HS-27A (cell line): ENCODE data around the gene ZNF597.

Source experiments
- DNase-seq: peaks from one replicate; pipeline ENCODE4 v3.0.0-alpha.2; 2012; ENCODE audit warnings: low read depth, missing footprints

ZNF597 gene, protein sequence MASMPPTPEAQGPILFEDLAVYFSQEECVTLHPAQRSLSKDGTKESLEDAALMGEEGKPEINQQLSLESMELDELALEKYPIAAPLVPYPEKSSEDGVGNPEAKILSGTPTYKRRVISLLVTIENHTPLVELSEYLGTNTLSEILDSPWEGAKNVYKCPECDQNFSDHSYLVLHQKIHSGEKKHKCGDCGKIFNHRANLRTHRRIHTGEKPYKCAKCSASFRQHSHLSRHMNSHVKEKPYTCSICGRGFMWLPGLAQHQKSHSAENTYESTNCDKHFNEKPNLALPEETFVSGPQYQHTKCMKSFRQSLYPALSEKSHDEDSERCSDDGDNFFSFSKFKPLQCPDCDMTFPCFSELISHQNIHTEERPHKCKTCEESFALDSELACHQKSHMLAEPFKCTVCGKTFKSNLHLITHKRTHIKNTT

GRCh38 chr16:3443108-3444031, at the start of gene ZNF597, which contains the start of gene NAA60:
Gene ZNF597, minus strand, starts transcription at chr16:3443504. Its CDS starts 351 bp downstream, at chr16:3443153.
Gene NAA60, plus strand, starts transcription at chr16:3443680. Its CDS starts 32,548 bp downstream, at chr16:3476228.
- no peak for DNase-seq

DNA sequence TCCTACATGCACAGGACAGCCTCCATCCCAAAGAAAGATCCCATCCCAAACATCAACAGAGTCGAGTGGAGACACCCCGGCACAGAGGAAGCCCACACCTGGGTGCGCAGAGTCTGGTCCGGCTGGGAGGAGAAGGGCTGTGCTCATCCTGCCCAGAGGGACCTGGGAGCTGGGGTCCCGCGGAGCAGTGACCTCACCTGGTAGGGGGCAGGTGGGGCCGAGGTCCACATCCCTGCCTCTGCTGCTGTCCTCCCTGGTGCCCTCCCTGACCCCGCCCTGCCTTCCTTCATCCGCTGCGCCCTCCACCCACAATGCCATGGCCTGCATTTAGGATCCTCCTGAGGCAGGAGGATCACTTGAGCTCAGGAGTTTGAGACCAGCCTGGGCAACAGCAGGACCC, 49.1 kb upstream of the ZNF597 start:
- no peak for DNase-seq

DNA sequence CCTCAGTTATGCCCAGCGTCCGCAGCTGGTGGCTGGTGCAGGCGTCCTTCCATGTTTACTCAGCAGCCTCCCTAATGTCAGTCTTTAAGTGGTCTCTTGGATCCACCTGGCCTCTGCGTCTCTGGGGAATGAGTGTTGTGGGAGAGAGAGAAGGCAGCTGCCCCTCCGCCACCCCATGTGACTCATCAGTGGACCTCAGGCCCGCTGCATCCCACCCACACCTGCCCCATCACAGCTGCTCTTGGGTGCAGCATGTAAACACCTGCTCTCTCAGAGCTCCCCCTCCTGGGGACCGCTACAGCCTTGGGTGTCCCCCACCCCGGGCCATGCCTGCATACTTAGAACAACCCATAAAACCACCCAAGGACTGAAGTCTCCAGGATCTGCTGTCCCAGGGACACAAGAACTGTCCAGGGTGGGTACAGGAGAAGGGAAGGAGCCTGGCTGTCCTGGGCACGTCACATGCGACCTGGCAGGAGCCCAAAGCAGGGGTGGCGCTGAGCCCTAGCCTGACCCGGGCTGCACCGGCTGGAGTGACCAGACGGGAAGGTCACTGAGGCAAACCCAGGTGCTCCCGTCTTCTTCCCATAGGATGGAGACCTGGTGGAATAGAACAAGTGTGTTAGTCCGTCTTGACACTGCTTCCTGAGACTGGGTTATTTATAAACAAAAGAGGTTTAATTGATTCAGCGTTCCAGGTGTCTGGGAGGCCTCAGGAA, 47.8 kb upstream of the ZNF597 start:
- DNase-seq = no peak

GRCh38 chr16:3488801-3489200, 45.5 kb upstream of the ZNF597 start:
- DNase-seq = no peak

- no peak for DNase-seq
Measured at GRCh38 chr16:3487521-3488410, 44.5 kb upstream of the ZNF597 start.

- no peak for DNase-seq
Measured at GRCh38 chr16:3486506-3487215, 43.4 kb upstream of the ZNF597 start.

- DNase-seq = no peak
Measured at GRCh38 chr16:3485821-3486505, 42.7 kb upstream of the ZNF597 start.

DNA sequence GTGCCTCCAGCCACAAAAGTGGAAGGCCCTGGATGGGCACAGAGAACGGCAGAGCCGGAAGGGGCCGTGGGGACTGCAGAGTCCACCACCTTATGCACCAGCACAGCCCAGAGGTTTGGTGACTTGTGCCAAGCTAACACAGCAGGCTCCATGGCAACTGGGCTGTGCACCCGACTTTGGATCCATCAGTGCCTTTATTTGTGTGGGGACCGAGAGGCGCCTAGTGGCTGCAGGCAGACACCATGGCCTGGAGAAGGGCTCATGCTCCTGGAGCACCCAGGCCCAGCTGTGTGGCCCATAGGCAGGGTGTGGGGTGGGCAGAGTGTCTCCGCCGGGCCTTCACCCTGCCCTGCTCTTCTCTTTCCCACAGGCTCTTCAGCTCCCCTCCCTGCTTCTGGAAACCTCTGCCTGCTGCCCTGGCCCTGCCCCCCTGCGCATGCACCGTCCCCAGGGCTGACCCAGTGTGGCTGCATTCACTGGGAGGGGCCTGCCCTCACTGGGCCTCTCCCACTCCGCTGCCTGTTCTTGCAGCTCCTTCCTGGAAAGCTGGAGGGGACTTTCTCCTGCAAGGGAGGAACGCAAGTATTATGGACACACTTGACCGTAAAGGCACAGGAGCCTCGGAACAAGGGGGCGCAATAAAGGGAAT, 41.9 kb upstream of the ZNF597 start:
- DNase-seq = no peak

GRCh38 chr16:3484318-3485096, 41.2 kb upstream of the ZNF597 start:
- DNase-seq = no peak

DNA sequence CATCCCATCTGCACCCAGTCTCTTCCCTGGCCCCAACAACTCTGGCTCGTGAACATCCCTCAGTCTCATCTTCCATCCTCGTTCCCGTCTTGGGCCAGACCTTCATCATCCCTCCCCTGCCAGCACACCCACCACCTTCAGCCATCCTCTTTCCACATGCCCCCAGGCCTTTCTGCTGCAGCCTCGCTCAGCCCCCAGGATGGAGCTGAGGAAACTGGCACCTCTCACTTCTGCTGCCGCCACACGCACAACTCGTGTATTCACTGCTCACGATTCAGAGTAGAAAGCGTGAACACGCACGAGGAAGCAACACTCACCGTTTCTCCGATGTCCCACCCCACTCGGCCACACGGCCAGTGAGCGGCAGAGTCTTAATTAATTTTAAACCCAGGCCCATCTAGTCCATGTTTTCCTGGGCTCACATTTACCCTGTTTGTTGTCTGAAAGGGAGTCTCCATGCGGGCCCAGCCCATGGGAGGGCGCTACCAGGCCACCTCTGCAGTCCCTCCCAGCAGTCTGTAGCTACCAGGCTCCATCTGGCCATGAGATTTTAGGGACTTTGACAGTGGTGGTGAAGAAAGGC, 39.4 kb upstream of the ZNF597 start:
- no peak for DNase-seq

GRCh38 chr16:3481696-3482658, 38.7 kb upstream of the ZNF597 start:
- no peak for DNase-seq

DNA sequence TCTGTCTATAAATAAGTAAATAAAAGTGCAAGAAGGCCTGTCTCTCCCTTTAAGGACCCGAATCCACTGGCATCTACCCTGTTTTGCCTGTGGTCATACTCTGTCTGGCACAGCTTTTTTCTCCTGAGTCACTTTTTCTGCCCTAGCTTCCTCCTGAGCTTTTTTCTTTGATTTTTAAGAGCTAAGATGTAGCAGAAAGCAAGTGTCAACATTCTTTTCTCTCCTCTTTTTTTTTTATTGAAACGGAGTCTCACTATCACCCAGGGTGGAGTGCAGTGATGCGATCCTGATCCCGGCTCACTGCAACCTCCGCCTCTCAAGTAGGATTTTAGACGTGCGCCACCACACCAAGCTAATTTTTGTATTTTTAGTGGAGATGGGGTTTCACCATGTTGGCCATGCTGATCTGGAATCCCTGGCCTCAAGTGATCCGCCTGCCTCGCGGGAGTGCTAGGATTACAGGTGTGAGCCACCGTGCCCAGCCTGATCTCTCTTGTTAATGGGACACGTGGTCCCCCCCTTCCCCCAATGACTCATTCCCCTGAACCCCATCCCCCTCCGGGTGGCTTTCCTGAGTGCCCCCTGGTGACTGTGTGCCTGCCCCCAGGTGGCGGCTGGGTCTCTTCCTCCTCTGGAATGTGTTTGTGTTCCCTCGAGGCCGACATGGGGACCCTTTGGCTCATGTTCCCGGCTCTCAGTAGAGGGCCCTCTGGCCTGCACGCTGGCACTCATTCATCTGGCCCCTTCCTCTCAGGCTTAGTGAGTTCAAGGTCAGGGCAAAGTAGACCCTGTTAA, 37.8 kb upstream of the ZNF597 start:
- DNase-seq = no peak

- DNase-seq = no peak
Measured at GRCh38 chr16:3479654-3480216, 36.4 kb upstream of the ZNF597 start.

DNA sequence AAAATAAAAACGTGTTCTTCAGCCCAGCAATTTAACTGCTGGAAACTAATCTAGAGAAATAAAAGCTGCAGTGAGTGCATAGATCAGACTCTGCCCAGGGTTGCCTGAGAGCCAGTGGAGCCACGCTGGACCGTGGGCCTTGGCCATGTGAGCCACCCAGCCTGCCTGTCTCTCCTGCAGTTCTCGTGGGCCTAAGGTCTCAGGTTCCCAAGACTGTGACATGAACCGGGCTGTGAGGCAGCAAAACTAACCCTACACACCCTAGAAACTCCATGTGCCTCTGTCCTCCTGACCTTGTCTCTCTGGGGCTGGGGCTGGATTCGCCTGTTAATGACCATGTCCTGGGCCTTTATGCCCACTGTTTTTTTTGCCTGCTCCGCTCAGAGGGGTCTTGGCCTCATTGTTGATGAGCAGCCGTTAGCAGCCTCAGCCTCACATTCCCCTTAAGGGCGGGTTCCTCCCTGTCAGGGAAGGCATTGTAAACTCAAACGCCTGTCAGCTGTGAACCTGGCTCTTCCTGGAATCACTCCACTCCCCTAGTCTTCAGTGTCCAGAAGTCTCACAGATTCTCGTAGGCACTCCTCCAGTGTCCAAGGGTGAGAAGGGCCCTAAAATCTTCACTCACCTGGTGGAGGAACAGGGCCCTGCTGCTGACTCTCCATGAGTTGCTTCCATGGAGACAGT, 35.1 kb upstream of the ZNF597 start:
- no peak for DNase-seq

- DNase-seq = no peak
Measured at GRCh38 chr16:3476409-3476808, 33.1 kb upstream of the ZNF597 start.
